OCI-LY3 (cell line): ENCODE measurements around the gene SLC35A5.

ENCODE experiments used
- H2AFZ ChIP-seq: fragments of 200-600, 300-600 bp; shearing (Covaris generic); 2 replicates; pipeline ENCODE4 v1.6.0; 2014; ENCODE audit warnings: antibody characterized with exemption, low read depth, low read length
- H3K27ac ChIP-seq: fragments of 200-600, 300-600 bp; sonication (generic); 2 replicates; pipeline ENCODE4 v1.5.1; 2014; ENCODE audit warnings: mild to moderate bottlenecking, low read length, moderate library complexity, mixed read lengths
- H3K27me3 ChIP-seq: fragments of 200-600, 300-600 bp; sonication (generic); 2 replicates; pipeline ENCODE4 v1.6.1; 2014; ENCODE audit warnings: low read depth, low read length, mixed read lengths
- H3K36me3 ChIP-seq: fragments of 200-600, 300-600 bp; sonication (generic); replicated peaks from 2 replicates; pipeline ENCODE3; 2014; ENCODE audit warnings: low read depth, low read length, mixed read lengths
- H3K4me1 ChIP-seq: fragments of 300-600, 200-600 bp; sonication (generic); 2 replicates; pipeline ENCODE4 v1.6.1; 2014; ENCODE audit warnings: low read length, mixed read lengths
- H3K4me2 ChIP-seq: fragments of 200-600, 300-600 bp; sonication (generic); 2 replicates; pipeline ENCODE4 v1.6.1; 2014; ENCODE audit warnings: low read length, mixed read lengths
- H3K4me3 ChIP-seq: fragments of 300-600, 200-600 bp; sonication (generic); 2 replicates; pipeline ENCODE4 v1.5.1; 2014; ENCODE audit warnings: antibody characterized with exemption, mild to moderate bottlenecking, low read length, moderate library complexity
- H3K79me2 ChIP-seq: fragments of 300-600, 200-600 bp; shearing (Covaris generic); 2 replicates; pipeline ENCODE4 v1.6.1; 2014; ENCODE audit warnings: mild to moderate bottlenecking, low read length, mixed read lengths
- H3K9ac ChIP-seq: fragments of 300-600, 200-600 bp; shearing (Covaris generic); 2 replicates; pipeline ENCODE4 v1.6.0; 2014; ENCODE audit warnings: mild to moderate bottlenecking, low read length, moderate library complexity
- H3K9me3 ChIP-seq: fragments of 200-600, 300-600 bp; shearing (Covaris generic); 2 replicates; pipeline ENCODE4 v1.6.1; 2014; ENCODE audit warnings: low read length, mixed read lengths; ENCODE audit not compliant: insufficient read depth
- H4K20me1 ChIP-seq: fragments of 200-600, 300-600 bp; sonication (generic); 2 replicates; pipeline ENCODE4 v1.6.1; 2016; ENCODE audit warnings: low read length, mixed read lengths; ENCODE audit not compliant: insufficient read depth
- EZH2phosphoT487 ChIP-seq: fragments of 200-600 bp; shearing (Covaris generic); IDR thresholded peaks from 2 replicates; pipeline ENCODE4 v1.6.1; 2018; ENCODE audit warnings: antibody characterized with exemption, mixed run types, low read depth
- TF ChIP-seq, protein P1 (sequence below): fragments of 200-600, 300-600 bp; sonication (generic); IDR thresholded peaks from 2 replicates; pipeline ENCODE4 v1.5.1; 2014; ENCODE audit warnings: antibody characterized with exemption, low read length, low read depth

SLC35A5 gene

DNA sequence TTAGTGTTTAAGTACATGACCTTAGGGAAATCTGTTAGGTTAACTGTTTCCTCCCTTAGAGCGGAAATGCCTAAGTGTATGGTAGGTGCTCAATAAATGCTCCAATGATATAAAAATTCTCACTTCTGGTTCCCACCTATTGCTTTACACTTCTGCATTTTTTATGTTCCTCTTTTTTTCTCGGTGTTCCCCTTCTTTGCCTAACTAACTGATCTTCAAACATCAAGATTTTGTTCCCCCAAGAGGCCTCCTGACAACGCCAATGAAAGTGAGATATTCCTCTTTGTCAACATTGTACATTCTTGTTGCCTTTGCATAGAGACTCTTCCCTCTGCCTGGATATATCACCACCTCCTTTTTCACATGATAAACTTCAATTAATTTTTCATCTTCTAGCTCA lies 17.4 kb downstream of the SLC35A5 start:
- H3K9ac ChIP-seq: no peak overlapping the region
- no peaks in the 10 kb centered on the region for H3K9me3 ChIP-seq
- H3K4me2 ChIP-seq: peak overlapping the region; percentile 46

DNA sequence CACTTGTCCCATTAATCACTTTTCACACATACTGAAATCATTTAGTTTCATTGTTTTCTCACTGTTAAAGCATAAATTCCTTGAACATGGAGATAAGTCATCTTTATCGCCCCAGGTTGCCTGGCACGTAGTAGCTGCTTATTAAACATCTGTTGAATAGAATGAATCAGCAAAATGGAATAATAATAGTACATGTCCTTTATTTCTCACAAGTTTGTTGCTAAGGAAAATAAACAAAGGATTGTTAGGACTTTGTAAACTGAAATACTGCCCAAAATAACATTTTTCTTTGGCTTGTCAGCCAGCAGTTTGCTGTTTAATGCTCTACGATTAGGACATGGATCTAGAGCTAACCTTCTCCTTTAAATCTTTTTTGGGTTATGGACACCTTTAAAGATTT lies 17.9 kb downstream of the SLC35A5 start:
- H2AFZ ChIP-seq: no peak overlapping the region
- no peaks in the 10 kb centered on the region for H3K9me3 ChIP-seq
- H4K20me1 ChIP-seq: no peaks in the 10 kb centered on the region
- TF ChIP-seq, protein P1, sequence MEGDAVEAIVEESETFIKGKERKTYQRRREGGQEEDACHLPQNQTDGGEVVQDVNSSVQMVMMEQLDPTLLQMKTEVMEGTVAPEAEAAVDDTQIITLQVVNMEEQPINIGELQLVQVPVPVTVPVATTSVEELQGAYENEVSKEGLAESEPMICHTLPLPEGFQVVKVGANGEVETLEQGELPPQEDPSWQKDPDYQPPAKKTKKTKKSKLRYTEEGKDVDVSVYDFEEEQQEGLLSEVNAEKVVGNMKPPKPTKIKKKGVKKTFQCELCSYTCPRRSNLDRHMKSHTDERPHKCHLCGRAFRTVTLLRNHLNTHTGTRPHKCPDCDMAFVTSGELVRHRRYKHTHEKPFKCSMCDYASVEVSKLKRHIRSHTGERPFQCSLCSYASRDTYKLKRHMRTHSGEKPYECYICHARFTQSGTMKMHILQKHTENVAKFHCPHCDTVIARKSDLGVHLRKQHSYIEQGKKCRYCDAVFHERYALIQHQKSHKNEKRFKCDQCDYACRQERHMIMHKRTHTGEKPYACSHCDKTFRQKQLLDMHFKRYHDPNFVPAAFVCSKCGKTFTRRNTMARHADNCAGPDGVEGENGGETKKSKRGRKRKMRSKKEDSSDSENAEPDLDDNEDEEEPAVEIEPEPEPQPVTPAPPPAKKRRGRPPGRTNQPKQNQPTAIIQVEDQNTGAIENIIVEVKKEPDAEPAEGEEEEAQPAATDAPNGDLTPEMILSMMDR: no peak
- TF ChIP-seq EZH2phosphoT487: no peak
- peak overlapping the region; percentile 46 for H3K4me2 ChIP-seq
- H3K9ac ChIP-seq: no peak overlapping the region
- peak overlapping the region; percentile 53 for H3K27ac ChIP-seq
- H3K36me3 ChIP-seq: peaks cover 34% of the 10 kb centered on the region
- H3K4me3 ChIP-seq: peak overlapping the region; percentile 12; the same call in 1 of the 2 replicates
- H3K4me1 ChIP-seq: peaks cover 47% of the 10 kb centered on the region
- H3K79me2 ChIP-seq: no peaks in the 10 kb centered on the region
- H3K27me3 ChIP-seq: no peaks in the 10 kb centered on the region

More for the DNA sequence above, 17.4 kb downstream of the SLC35A5 start:
- Histone ChIP-seq H2AFZ (no peak overlapping the region), H3K27me3 (no peaks in the 10 kb centered on the region), H3K4me3 (peak overlapping the region; percentile 12; the same call in 1 of the 2 replicates), H3K4me1 (peaks cover 42% of the 10 kb centered on the region), H3K36me3 (peaks cover 30% of the 10 kb centered on the region), H4K20me1 (no peaks in the 10 kb centered on the region), H3K79me2 (no peaks in the 10 kb centered on the region), H3K27ac (peak overlapping the region; percentile 53)
- no peak for TF ChIP-seq EZH2phosphoT487
- TF ChIP-seq, protein P1: no peak

DNA sequence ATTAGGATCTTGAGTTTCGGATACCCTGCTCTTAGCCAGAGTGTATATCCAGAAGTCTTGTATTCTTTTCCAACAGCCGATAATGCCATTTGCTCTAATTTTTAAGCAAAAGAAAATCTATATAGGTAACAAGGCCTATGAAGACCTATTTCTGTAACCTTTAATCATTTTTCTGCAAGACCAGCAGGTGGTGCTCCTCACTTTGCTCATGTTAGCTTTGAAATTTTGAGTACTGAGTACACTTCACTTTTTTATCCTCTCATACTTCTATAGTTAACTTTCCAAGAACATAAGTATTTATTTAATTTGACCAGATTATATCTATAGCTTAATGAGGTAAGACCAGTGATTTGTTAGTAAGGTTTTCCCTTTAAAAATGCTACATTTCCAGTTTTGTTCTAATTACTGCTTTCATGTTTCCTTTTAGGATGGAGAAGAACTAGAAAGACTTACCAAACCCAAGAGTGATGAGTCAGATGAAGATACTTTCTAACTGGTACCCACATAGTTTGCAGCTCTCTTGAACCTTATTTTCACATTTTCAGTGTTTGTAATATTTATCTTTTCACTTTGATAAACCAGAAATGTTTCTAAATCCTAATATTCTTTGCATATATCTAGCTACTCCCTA lies 20.5 kb downstream of the SLC35A5 start:
- peaks cover 46% of the 10 kb centered on the region for H3K36me3 ChIP-seq
- H3K4me1 ChIP-seq: peaks cover 52% of the 10 kb centered on the region
- peak overlapping the region; percentile 15 for H3K9ac ChIP-seq

DNA sequence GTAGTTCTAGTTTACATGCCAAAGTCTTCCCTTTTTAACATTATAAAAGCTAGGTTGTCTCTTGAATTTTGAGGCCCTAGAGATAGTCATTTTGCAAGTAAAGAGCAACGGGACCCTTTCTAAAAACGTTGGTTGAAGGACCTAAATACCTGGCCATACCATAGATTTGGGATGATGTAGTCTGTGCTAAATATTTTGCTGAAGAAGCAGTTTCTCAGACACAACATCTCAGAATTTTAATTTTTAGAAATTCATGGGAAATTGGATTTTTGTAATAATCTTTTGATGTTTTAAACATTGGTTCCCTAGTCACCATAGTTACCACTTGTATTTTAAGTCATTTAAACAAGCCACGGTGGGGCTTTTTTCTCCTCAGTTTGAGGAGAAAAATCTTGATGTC lies 21.3 kb downstream of the SLC35A5 start:
- peaks cover 56% of the 10 kb centered on the region for H3K4me1 ChIP-seq
- peak overlapping the region; percentile 6; the same call in 1 of the 2 replicates for H3K4me3 ChIP-seq
- H3K9me3 ChIP-seq: no peaks in the 10 kb centered on the region
- no peaks in the 10 kb centered on the region for H3K27me3 ChIP-seq
- H3K4me2 ChIP-seq: peak overlapping the region; percentile 50
- H3K9ac ChIP-seq: peak overlapping the region; percentile 15
- no peaks in the 10 kb centered on the region for H3K79me2 ChIP-seq
- H4K20me1 ChIP-seq: no peaks in the 10 kb centered on the region
- peak overlapping the region; percentile 60 for H3K27ac ChIP-seq
- H3K36me3 ChIP-seq: peaks cover 49% of the 10 kb centered on the region
- H2AFZ ChIP-seq: no peak overlapping the region
- TF ChIP-seq, protein P1: no peak
- no peak for TF ChIP-seq EZH2phosphoT487

More for the DNA sequence above, 20.5 kb downstream of the SLC35A5 start:
- no peaks in the 10 kb centered on the region for H3K9me3 ChIP-seq
- H2AFZ ChIP-seq: no peak overlapping the region
- no peaks in the 10 kb centered on the region for H3K79me2 ChIP-seq
- H3K4me3 ChIP-seq: peak overlapping the region; percentile 6; the same call in 1 of the 2 replicates
- peak overlapping the region; percentile 60 for H3K27ac ChIP-seq
- H4K20me1 ChIP-seq: no peaks in the 10 kb centered on the region
- peak overlapping the region; percentile 50 for H3K4me2 ChIP-seq
- no peak for TF ChIP-seq EZH2phosphoT487
- TF ChIP-seq, protein P1: peak; percentile 83
- no peaks in the 10 kb centered on the region for H3K27me3 ChIP-seq
